ENCODE results near the gene ACYP2. TPM values are rescaled to one million over a fixed set of nuclear protein-coding genes. Genes with fewer than 3 reads are reported as not detected.

Gene ACYP2
- total and polyA plus RNA-seq, 8 donors: 13.7 to 20.6 (median 16.2) TPM

- intact Hi-C loops (cut with DNase I): no loop called here
- H3K9me3 ChIP-seq: no peaks in the 10 kb centered on the region
- no peak overlapping the region for H3K4me3 ChIP-seq
- TF ChIP-seq CTCF (IDR thresholded peaks at IDR 0.05): no peak
- H3K27me3 ChIP-seq: no peaks in the 10 kb centered on the region
- peak; percentile 61 for ATAC-seq
- H3K27ac ChIP-seq: no peak overlapping the region
- DNase-seq: no peak
- peaks cover 0 to 5% of the 10 kb centered on the region in 2 donors for H3K4me1 ChIP-seq
- no peaks in the 10 kb centered on the region for H3K36me3 ChIP-seq
These were observed 233.2 kb downstream of the ACYP2 start for GRCh38 chr2:54348646-54349045.

GRCh38 chr2:54350426-54350825 is 235.0 kb downstream of the ACYP2 start:
- peaks cover 0 to 5% of the 10 kb centered on the region in 2 donors for H3K4me1 ChIP-seq
- H3K27me3 ChIP-seq: no peaks in the 10 kb centered on the region
- H3K36me3 ChIP-seq: no peaks in the 10 kb centered on the region
- TF ChIP-seq CTCF (IDR thresholded peaks at IDR 0.05): no peak
- no peaks in the 10 kb centered on the region for H3K9me3 ChIP-seq
- ATAC-seq (no peak), DNase-seq (no peak)
- no peak overlapping the region for H3K4me3 ChIP-seq
- H3K27ac ChIP-seq: no peak overlapping the region
- intact Hi-C loops (cut with DNase I): no loop called here

- Histone ChIP-seq H3K27ac (no peak overlapping the region), H3K36me3 (no peaks in the 10 kb centered on the region), H3K27me3 (no peaks in the 10 kb centered on the region), H3K4me1 (peaks cover 0 to 5% of the 10 kb centered on the region in 2 donors), H3K4me3 (no peak overlapping the region), H3K9me3 (no peaks in the 10 kb centered on the region)
- ATAC-seq: no peak
- DNase-seq: no peak
- no peak for TF ChIP-seq CTCF (IDR thresholded peaks at IDR 0.05)
- intact Hi-C loops (cut with DNase I): no loop called here
These were observed 237.8 kb downstream of the ACYP2 start for GRCh38 chr2:54353216-54353615.

Other genes with a start within 250 kb of the ACYP2 start
- gene PSME4, start 144.6 kb upstream of the ACYP2 start, total RNA-seq: 10 to 100 TPM; 51.7 to 56.9 TPM
- 10 to 100 TPM; 41.5 to 49.3 (median 47.9) TPM for gene PSME4, start 144.6 kb upstream of the ACYP2 start, polyA plus RNA-seq (ENCODE audit: insufficient read length in 6 of 6)
- not detected for gene TSPYL6, start 140.6 kb downstream of the ACYP2 start, total RNA-seq
- under 1 TPM; 0.07 to 0.21 (median 0.11) TPM for gene TSPYL6, start 140.6 kb downstream of the ACYP2 start, polyA plus RNA-seq (ENCODE audit: insufficient read length in 6 of 6)